Stimulated activated effector memory CD8-positive, alpha-beta T cell treated with anti-CD3 and anti-CD28 coated beads, Interleukin-12 subunit alpha, Interleukin-12 subunit beta, amount 100 ng/mL, for 72 hours (primary cell): Measurements from ENCODE around the gene FAM156B.
"Not testable (repeated sequence)": the region's sequence is repeated elsewhere in the genome, so short reads cannot be mapped to it uniquely, and the experiment has no call there.

Experiments
- ATAC-seq: fragments of 150-1000 bp; cut with Tn5 transposase; 2 replicates; pipeline ENCODE4 v1.10.0; 2021
- DNase-seq, 2 donors: peaks; one replicate each; pipeline ENCODE4 v3.0.0; 2021 to 2022; ENCODE audit warnings: low spot score in 2 of 2
- H3K27ac Mint-ChIP-seq: one replicate; pipeline ENCODE4 v1.8.0; 2022; ENCODE audit warnings: mild to moderate bottlenecking, mixed read lengths
- H3K36me3 Mint-ChIP-seq: one replicate; pipeline ENCODE4 v1.8.0; 2022; ENCODE audit warnings: mild to moderate bottlenecking, mixed read lengths
- H3K4me1 Mint-ChIP-seq: one replicate; pipeline ENCODE4 v1.8.0; 2022; ENCODE audit warnings: mixed read lengths
- H3K4me3 Mint-ChIP-seq: one replicate; pipeline ENCODE4 v1.8.0; 2022; ENCODE audit warnings: mild to moderate bottlenecking, mixed read lengths
- H3K9me3 Mint-ChIP-seq: one replicate; pipeline ENCODE4 v1.8.0; 2022; ENCODE audit warnings: mixed read lengths

FAM156B gene

DNA sequence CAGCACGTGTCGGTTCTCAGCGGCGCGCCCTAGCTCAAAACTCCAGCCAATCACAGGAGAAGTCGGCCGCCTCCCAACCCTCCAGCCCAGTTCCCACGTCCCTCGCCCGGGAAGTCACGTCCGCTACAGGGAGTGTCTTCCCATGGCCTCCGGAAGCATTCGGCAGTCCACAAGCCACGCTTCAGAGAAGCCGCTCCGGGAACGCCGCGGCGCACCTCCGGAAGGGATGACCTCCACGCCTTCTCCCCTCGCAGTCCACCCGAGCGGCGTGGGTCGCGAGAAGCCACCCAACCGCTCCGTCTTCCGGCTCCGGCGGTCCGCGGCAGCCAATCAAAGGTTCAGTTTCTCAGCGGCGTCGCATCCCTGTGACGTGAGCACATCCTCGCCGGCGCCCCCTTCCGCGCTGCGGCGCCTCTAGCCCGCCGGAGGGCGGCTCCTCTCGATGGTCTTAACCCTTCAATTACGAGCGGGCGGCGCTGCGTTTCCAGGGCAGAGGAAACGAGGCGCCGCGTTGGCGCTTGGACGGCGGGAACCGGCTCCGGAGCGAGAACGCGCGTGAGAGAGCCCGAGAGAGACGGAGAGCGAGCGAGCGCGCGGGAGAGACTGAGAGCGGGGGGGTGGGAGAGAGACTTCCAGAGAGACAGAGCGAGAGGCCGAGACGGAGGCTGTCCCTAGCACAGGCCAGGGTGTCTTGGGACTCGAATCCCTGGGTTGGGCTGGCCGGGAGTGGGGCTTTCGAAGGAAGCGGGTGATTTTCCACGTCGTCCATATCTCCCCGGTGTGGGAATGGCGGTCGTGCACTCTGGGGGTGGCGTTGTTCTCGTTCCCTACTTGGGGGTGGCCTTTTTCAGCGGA, at the start of gene FAM156B:
FAM156B (plus strand) TSS at position 476 of the 855 bp plus-strand sequence. CDS start 9,896 bp downstream, outside the sequence.
- H3K4me1 Mint-ChIP-seq, H3K9me3 Mint-ChIP-seq, H3K27ac Mint-ChIP-seq, DNase-seq, H3K4me3 Mint-ChIP-seq, H3K36me3 Mint-ChIP-seq: not testable (repeated sequence)
- peak; percentile 93 for ATAC-seq

DNA sequence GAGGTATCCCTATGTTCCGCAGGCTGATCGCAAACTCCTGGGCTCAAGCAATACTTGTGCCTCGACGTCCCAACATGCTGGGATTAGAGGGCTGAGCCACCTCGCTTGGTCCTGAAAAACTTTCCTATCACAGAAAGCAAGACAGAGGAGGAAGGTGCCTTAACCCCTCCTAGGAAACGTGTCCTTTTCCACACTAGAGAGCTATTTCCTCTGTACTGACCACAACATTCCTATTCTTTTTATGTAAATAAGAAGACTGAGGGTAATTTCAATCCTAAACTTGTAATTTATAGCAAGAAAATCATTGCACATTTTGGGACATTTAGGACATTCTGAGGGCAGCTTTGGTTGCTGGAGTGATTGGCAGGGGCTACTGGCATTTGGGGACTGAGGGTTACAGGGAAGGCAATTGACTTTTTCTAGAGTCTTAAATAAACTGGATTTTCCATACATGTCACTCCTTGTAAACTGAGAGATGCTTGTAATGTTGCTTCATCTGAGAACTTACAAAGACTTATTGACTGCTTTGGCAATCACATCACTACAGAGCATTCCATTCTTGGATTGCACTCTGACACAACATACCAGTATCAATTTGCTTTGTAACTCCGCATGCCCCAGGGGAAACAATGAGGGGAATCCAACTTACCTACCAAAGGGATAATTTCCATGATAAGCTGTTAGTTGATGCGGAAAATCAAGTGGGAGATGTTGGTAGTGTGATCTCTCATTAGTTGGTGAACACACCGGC, 44.8 kb upstream of the FAM156B start:
- H3K36me3 Mint-ChIP-seq: no peaks in the 10 kb centered on the region
- no peak overlapping the region for H3K27ac Mint-ChIP-seq
- H3K4me1 Mint-ChIP-seq: no peaks in the 10 kb centered on the region
- DNase-seq: no peak
- no peak overlapping the region for H3K4me3 Mint-ChIP-seq
- no peaks in the 10 kb centered on the region for H3K9me3 Mint-ChIP-seq
- no peak for ATAC-seq

- DNase-seq, H3K27ac Mint-ChIP-seq, H3K36me3 Mint-ChIP-seq, H3K9me3 Mint-ChIP-seq, ATAC-seq, H3K4me3 Mint-ChIP-seq, H3K4me1 Mint-ChIP-seq: not testable (repeated sequence)
Observed at GRCh38 chrX:52856991-52857525, 40.1 kb upstream of the FAM156B start.

- no peaks in the 10 kb centered on the region for H3K9me3 Mint-ChIP-seq
- no peaks in the 10 kb centered on the region for H3K4me1 Mint-ChIP-seq
- H3K4me3 Mint-ChIP-seq: no peak overlapping the region
- DNase-seq (no peak), ATAC-seq (no peak)
- no peak overlapping the region for H3K27ac Mint-ChIP-seq
- no peaks in the 10 kb centered on the region for H3K36me3 Mint-ChIP-seq
Observed at GRCh38 chrX:52865343-52865998, 31.7 kb upstream of the FAM156B start.

GRCh38 chrX:52867610-52868348, 29.4 kb upstream of the FAM156B start, which contains the start of gene XAGE3:
TSS of gene XAGE3 (minus strand) at chrX:52868083. CDS start at chrX:52867133, 950 bp downstream.
- Mint-ChIP-seq H3K36me3 (no peaks in the 10 kb centered on the region), H3K4me1 (no peaks in the 10 kb centered on the region), H3K27ac (no peak within 1 kb of the TSS)

GRCh38 chrX:52870046-52870445, 27.1 kb upstream of the FAM156B start:
- no peak for DNase-seq
- no peak for ATAC-seq

More at GRCh38 chrX:52867610-52868348, 29.4 kb upstream of the FAM156B start, which contains the start of gene XAGE3:
- ATAC-seq (no peak), DNase-seq (no peak)
- H3K9me3 Mint-ChIP-seq: no peaks in the 10 kb centered on the region
- H3K4me3 Mint-ChIP-seq: no peak within 1 kb of the TSS

GRCh38 chrX:52873825-52874224, 23.3 kb upstream of the FAM156B start:
- DNase-seq, ATAC-seq, H3K27ac Mint-ChIP-seq, H3K4me1 Mint-ChIP-seq, H3K36me3 Mint-ChIP-seq, H3K4me3 Mint-ChIP-seq, H3K9me3 Mint-ChIP-seq: not testable (repeated sequence)

More at GRCh38 chrX:52870046-52870445, 27.1 kb upstream of the FAM156B start:
- Mint-ChIP-seq H3K4me1 (no peaks in the 10 kb centered on the region), H3K27ac (no peak overlapping the region), H3K36me3 (no peaks in the 10 kb centered on the region), H3K4me3 (no peak overlapping the region), H3K9me3 (no peaks in the 10 kb centered on the region)

DNA sequence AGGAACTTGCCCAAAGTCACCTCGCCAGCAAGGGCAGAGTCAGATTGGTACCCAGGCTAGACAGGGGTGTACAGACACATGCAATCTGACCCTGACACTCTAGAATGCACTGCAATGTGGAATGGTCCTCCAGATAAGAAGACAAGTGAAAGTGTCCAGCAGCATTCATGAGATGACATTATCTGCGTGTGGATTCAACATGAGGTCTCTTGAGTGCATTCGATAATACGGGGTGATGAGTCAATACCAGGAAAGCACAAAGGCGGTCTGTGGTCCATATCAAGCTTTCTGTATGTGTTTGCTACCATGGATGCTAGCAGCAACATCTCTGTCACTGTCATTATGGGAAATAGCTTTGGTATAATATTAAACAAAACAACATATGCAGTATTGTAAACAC, 22.5 kb upstream of the FAM156B start:
- ATAC-seq (peak; percentile 88), DNase-seq (no peak)
- H3K9me3 Mint-ChIP-seq: no peaks in the 10 kb centered on the region
- no peak overlapping the region for H3K4me3 Mint-ChIP-seq
- no peaks in the 10 kb centered on the region for H3K4me1 Mint-ChIP-seq
- peak overlapping the region; percentile 10 for H3K27ac Mint-ChIP-seq
- H3K36me3 Mint-ChIP-seq: no peaks in the 10 kb centered on the region

- ATAC-seq, H3K4me1 Mint-ChIP-seq, H3K9me3 Mint-ChIP-seq, H3K4me3 Mint-ChIP-seq, DNase-seq, H3K36me3 Mint-ChIP-seq: not testable (repeated sequence)
- peak overlapping the region; percentile 10 for H3K27ac Mint-ChIP-seq
Observed at GRCh38 chrX:52875436-52875835, 21.7 kb upstream of the FAM156B start.

DNA sequence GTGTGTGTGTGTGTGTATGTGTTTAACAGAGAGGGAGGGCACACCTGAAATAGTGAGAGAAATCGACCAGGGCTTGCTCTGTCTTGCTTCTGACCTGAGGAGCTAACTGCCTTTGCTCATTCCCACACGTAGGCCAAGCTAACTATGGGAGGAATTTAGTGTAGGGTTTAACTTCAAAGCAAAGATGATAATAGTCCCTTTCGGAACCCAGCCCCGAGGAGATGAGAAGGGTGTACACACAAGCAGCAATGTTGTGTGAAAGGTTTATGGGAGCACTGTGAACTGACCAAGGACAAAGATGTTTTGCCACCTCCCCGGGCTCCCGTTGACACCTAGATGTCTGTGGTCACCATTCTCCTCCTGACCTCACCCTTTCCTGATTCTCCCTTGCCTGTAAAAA, 20.7 kb upstream of the FAM156B start:
- not testable (repeated sequence) for H3K4me3 Mint-ChIP-seq, ATAC-seq, H3K9me3 Mint-ChIP-seq, H3K4me1 Mint-ChIP-seq, DNase-seq, H3K27ac Mint-ChIP-seq, H3K36me3 Mint-ChIP-seq

- H3K9me3 Mint-ChIP-seq, H3K36me3 Mint-ChIP-seq, H3K27ac Mint-ChIP-seq, H3K4me3 Mint-ChIP-seq, DNase-seq, ATAC-seq, H3K4me1 Mint-ChIP-seq: not testable (repeated sequence)
Observed at GRCh38 chrX:52887459-52887858, 9.7 kb upstream of the FAM156B start.

DNA sequence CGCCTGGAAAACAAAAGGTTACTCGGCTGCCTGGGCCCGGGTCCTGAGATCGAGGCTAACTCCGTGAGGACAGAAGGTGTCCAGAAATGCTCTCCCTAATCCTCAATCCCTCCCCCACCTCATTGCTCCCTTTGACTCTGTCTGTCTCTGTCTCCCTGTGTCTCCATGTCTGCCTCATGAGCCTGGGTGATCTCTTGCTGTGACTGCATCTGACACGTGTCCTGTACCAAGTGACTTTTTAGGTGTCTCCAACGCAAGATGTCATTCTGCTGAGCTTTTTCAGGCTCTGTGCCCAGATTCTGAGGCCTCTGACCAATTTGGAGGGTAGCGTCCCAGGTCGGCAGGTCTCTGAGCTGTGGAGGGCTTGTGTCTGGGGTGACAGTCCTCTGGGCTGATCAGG, 9.0 kb upstream of the FAM156B start:
- H3K36me3 Mint-ChIP-seq, H3K27ac Mint-ChIP-seq, ATAC-seq, H3K4me3 Mint-ChIP-seq, H3K9me3 Mint-ChIP-seq, H3K4me1 Mint-ChIP-seq, DNase-seq: not testable (repeated sequence)

DNA sequence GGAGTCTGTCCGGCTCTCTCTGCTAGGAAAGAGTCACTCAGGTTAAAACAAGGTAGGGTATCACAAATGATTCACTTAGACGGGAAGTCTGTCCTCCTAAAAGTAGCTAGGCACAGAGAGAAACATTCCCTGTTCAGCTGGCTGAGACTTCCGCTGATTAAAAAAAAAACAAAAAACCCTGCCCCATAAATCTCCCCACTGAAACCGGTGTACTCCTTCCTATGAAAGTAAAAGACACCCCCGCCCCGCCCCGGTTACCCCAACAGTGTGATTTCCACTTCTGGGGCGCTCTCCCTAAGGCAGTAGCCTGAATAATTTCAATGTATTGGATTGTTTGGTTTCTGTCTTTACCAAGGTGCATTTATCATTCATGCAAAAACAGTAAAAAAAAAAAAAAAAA, 692 bp upstream of the FAM156B start:
- DNase-seq, H3K36me3 Mint-ChIP-seq, H3K4me1 Mint-ChIP-seq, H3K4me3 Mint-ChIP-seq, H3K27ac Mint-ChIP-seq, H3K9me3 Mint-ChIP-seq: not testable (repeated sequence)
- peak; percentile 22 for ATAC-seq

DNA sequence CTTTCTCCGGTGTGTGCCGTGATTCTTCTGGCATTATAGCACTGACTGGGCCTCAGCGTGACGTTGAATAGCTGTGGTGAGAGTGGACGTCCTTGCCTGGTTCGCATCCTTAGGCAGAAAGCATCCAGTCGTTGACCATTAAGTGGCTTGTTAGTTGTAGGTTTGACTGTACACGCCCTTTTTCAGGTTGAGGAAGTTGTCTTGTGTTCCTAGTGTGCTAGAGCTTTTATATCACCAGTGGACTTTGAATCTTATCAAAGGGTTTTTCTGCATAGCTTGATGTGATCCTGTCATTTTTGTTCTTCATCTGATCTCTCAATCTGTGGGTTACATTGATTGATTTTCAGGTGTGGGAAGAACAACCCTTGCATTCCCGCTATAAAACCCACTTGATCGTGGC, 8.4 kb downstream of the FAM156B start:
- not testable (repeated sequence) for ATAC-seq, H3K9me3 Mint-ChIP-seq, DNase-seq, H3K36me3 Mint-ChIP-seq, H3K27ac Mint-ChIP-seq, H3K4me1 Mint-ChIP-seq, H3K4me3 Mint-ChIP-seq
